WTC11 (cell line): ENCODE measurements around the gene HINFP. TPM values are rescaled to one million over a fixed set of nuclear protein-coding genes. Genes with fewer than 3 reads are reported as not detected.

Source experiments
- CBFB ChIP-seq: sonication (generic); formaldehyde crosslinking; IDR thresholded peaks from 2 replicates; pipeline ENCODE4 v1.8.1; 2022; ENCODE audit warnings: mild to moderate bottlenecking, low read depth, missing genetic modification reagents
- CREM ChIP-seq: sonication (generic); formaldehyde crosslinking; IDR thresholded peaks from 2 replicates; pipeline ENCODE4 v1.8.1; 2022; ENCODE audit warnings: mild to moderate bottlenecking, missing genetic modification reagents, moderate library complexity
- GABPB1 ChIP-seq: sonication (generic); formaldehyde crosslinking; IDR thresholded peaks from 2 replicates; pipeline ENCODE4 v1.8.1; 2023; ENCODE audit warnings: mild to moderate bottlenecking, missing genetic modification reagents
- GRHL2 ChIP-seq: fragments of 250-450 bp; sonication (Bioruptor Pico); IDR thresholded peaks from 2 replicates; pipeline ENCODE4 v1.8.0; 2022; ENCODE audit warnings: mild to moderate bottlenecking, moderate library complexity; ENCODE audit not compliant: insufficient replicate concordance, severe bottlenecking
- NFATC4 ChIP-seq: fragments of 250-450 bp; sonication (Bioruptor Pico); IDR thresholded peaks from 2 replicates; pipeline ENCODE4 v1.9.0; 2021; ENCODE audit warnings: mild to moderate bottlenecking
- NFE2L1 ChIP-seq: sonication (generic); formaldehyde crosslinking; IDR thresholded peaks from 2 replicates; pipeline ENCODE4 v1.8.1; 2023; ENCODE audit warnings: missing genetic modification reagents
- NR1H2 ChIP-seq: sonication (generic); formaldehyde crosslinking; IDR thresholded peaks from 2 replicates; pipeline ENCODE4 v1.9.0; 2021; ENCODE audit warnings: mild to moderate bottlenecking, moderate library complexity, missing genetic modification reagents
- NR2C2 ChIP-seq: sonication (generic); formaldehyde crosslinking; IDR thresholded peaks from 2 replicates; pipeline ENCODE4 v1.8.0; 2022; ENCODE audit warnings: mild to moderate bottlenecking, missing genetic modification reagents
- PRRX2 ChIP-seq: fragments of 250-450 bp; sonication (Bioruptor Pico); IDR thresholded peaks from 2 replicates; pipeline ENCODE4 v1.8.0; 2021; ENCODE audit warnings: mild to moderate bottlenecking
- RORB ChIP-seq: fragments of 250-450 bp; sonication (Bioruptor Pico); IDR thresholded peaks from 2 replicates; pipeline ENCODE4 v1.9.0; 2021; ENCODE audit warnings: mild to moderate bottlenecking
- SMAD4 ChIP-seq: sonication (generic); formaldehyde crosslinking; IDR thresholded peaks from 2 replicates; pipeline ENCODE4 v1.8.0; 2022; ENCODE audit warnings: mild to moderate bottlenecking, missing genetic modification reagents
- ZNF423 ChIP-seq: fragments of 250-450 bp; sonication (Bioruptor Pico); IDR thresholded peaks from 2 replicates; pipeline ENCODE4 v2.1.2; 2022; ENCODE audit warnings: mild to moderate bottlenecking, moderate library complexity
- total RNA-seq: library from RNA; stranded (reverse); gene quantifications from 3 replicates; pipeline ENCODE4 v1.2.3, GENCODE V29; 2021
- TF ChIP-seq, protein P1 (sequence below): sonication (generic); formaldehyde crosslinking; IDR thresholded peaks from 2 replicates; pipeline ENCODE4 v1.8.0; 2023; ENCODE audit warnings: missing genetic modification reagents
- TF ChIP-seq, protein P2 (sequence below): fragments of 250-450 bp; sonication (Bioruptor Pico); IDR thresholded peaks from 2 replicates; pipeline ENCODE4 v1.8.0; 2021; ENCODE audit warnings: mild to moderate bottlenecking
- TF ChIP-seq, protein P3 (sequence below): fragments of 200-600 bp; IDR thresholded peaks from 2 replicates; pipeline ENCODE4 v1.8.0; 2022; ENCODE audit warnings: antibody characterized with exemption
- TF ChIP-seq, protein P4 (sequence below): sonication (generic); formaldehyde crosslinking; IDR thresholded peaks from 2 replicates; pipeline ENCODE4 v1.8.0; 2022; ENCODE audit warnings: mild to moderate bottlenecking, missing genetic modification reagents
- TF ChIP-seq, protein P5 (sequence below): sonication (generic); formaldehyde crosslinking; IDR thresholded peaks from 2 replicates; pipeline ENCODE4 v1.8.1; 2023; ENCODE audit warnings: mild to moderate bottlenecking, missing genetic modification reagents
- TF ChIP-seq, protein P6 (sequence below): sonication (generic); formaldehyde crosslinking; IDR thresholded peaks from 2 replicates; pipeline ENCODE4 v1.8.0; 2022; ENCODE audit warnings: missing genetic modification reagents
- TF ChIP-seq, protein P7 (sequence below): fragments of 250-450 bp; sonication (Bioruptor Pico); IDR thresholded peaks from 2 replicates; pipeline ENCODE4 v1.9.0; 2021; ENCODE audit warnings: mild to moderate bottlenecking, borderline replicate concordance
- TF ChIP-seq, protein P8 (sequence below): sonication (generic); formaldehyde crosslinking; IDR thresholded peaks from 2 replicates; pipeline ENCODE4 v1.8.1; 2023; ENCODE audit warnings: mild to moderate bottlenecking, missing genetic modification reagents, moderate library complexity
- TF ChIP-seq, protein P9 (sequence below): sonication (generic); formaldehyde crosslinking; IDR thresholded peaks from 2 replicates; pipeline ENCODE4 v1.8.0; 2022; ENCODE audit warnings: mild to moderate bottlenecking, missing genetic modification reagents

HINFP gene
- total RNA-seq, 1 experiment from 2014 or later: 35.4 TPM

DNA sequence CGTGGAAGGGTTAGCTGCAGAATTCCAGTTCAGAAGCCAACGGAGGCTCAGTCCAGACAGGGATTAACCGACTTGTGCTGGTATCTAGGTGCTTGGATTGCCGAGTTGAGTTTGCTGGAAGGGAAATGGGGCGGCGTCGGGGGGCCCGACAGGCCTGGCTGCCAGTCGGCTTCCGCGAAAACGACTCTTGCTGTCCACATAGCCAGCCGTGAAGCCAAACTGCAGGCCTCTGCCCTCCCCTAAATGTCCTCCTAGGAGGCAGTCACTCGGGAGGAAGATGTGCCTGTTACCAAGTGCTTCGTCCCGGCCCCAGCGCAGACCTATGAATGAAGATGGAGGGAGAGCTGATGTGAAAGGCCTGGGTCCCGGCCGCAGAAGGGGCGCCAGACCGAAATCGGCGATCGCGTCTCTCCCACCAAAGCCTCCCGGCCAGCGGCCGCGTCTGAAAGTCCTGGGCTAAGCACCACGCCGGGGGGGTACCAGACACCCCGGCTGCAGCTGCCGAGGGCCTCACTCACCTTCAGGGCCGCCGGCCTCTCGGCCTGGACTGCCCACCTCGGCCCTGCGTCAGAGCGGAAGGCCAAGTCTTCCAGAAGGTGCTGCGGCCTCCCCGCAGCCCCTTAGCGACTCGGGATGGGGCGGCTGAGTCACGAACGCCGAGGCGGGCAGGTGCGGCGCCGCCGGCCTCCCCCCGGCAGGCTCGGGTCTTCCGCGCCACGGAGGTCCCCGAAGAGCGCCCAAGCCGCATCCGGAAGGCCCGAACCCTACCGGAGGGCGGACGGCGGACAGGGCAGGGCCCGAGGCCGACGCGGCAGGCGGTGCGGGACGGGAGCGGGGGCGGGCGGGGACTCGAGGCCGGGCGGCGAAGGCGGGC, 27.2 kb upstream of the HINFP start (continued):
- no peak for TF ChIP-seq GABPB1 (CRISPR knock-in tag)
- TF ChIP-seq RORB (CRISPR knock-in tag): no peak
- no peak for TF ChIP-seq CREM (CRISPR knock-in tag)
- TF ChIP-seq NFATC4 (CRISPR knock-in tag): 0 out of 2 replicates have a peak, but pooled peaks have one; percentile 11
- TF ChIP-seq, protein P1, sequence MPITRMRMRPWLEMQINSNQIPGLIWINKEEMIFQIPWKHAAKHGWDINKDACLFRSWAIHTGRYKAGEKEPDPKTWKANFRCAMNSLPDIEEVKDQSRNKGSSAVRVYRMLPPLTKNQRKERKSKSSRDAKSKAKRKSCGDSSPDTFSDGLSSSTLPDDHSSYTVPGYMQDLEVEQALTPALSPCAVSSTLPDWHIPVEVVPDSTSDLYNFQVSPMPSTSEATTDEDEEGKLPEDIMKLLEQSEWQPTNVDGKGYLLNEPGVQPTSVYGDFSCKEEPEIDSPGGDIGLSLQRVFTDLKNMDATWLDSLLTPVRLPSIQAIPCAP (CRISPR knock-in tag): no peak
- TF ChIP-seq CBFB (CRISPR knock-in tag): no peak
- TF ChIP-seq, protein P2, sequence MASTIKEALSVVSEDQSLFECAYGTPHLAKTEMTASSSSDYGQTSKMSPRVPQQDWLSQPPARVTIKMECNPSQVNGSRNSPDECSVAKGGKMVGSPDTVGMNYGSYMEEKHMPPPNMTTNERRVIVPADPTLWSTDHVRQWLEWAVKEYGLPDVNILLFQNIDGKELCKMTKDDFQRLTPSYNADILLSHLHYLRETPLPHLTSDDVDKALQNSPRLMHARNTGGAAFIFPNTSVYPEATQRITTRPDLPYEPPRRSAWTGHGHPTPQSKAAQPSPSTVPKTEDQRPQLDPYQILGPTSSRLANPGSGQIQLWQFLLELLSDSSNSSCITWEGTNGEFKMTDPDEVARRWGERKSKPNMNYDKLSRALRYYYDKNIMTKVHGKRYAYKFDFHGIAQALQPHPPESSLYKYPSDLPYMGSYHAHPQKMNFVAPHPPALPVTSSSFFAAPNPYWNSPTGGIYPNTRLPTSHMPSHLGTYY (CRISPR knock-in tag): no peak
- TF ChIP-seq ZNF423: no peak
- no peak for TF ChIP-seq NFE2L1
- TF ChIP-seq GRHL2: no peak
- TF ChIP-seq, protein P3, sequence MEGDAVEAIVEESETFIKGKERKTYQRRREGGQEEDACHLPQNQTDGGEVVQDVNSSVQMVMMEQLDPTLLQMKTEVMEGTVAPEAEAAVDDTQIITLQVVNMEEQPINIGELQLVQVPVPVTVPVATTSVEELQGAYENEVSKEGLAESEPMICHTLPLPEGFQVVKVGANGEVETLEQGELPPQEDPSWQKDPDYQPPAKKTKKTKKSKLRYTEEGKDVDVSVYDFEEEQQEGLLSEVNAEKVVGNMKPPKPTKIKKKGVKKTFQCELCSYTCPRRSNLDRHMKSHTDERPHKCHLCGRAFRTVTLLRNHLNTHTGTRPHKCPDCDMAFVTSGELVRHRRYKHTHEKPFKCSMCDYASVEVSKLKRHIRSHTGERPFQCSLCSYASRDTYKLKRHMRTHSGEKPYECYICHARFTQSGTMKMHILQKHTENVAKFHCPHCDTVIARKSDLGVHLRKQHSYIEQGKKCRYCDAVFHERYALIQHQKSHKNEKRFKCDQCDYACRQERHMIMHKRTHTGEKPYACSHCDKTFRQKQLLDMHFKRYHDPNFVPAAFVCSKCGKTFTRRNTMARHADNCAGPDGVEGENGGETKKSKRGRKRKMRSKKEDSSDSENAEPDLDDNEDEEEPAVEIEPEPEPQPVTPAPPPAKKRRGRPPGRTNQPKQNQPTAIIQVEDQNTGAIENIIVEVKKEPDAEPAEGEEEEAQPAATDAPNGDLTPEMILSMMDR: no peak
- TF ChIP-seq, protein P4, sequence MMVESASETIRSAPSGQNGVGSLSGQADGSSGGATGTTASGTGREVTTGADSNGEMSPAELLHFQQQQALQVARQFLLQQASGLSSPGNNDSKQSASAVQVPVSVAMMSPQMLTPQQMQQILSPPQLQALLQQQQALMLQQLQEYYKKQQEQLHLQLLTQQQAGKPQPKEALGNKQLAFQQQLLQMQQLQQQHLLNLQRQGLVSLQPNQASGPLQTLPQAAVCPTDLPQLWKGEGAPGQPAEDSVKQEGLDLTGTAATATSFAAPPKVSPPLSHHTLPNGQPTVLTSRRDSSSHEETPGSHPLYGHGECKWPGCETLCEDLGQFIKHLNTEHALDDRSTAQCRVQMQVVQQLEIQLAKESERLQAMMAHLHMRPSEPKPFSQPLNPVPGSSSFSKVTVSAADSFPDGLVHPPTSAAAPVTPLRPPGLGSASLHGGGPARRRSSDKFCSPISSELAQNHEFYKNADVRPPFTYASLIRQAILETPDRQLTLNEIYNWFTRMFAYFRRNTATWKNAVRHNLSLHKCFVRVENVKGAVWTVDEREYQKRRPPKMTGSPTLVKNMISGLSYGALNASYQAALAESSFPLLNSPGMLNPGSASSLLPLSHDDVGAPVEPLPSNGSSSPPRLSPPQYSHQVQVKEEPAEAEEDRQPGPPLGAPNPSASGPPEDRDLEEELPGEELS (CRISPR knock-in tag): 0 out of 2 replicates have a peak, but pooled peaks have one; percentile 9
- TF ChIP-seq, protein P5, sequence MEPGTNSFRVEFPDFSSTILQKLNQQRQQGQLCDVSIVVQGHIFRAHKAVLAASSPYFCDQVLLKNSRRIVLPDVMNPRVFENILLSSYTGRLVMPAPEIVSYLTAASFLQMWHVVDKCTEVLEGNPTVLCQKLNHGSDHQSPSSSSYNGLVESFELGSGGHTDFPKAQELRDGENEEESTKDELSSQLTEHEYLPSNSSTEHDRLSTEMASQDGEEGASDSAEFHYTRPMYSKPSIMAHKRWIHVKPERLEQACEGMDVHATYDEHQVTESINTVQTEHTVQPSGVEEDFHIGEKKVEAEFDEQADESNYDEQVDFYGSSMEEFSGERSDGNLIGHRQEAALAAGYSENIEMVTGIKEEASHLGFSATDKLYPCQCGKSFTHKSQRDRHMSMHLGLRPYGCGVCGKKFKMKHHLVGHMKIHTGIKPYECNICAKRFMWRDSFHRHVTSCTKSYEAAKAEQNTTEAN (CRISPR knock-in tag): 0 out of 2 replicates have a peak, but pooled peaks have one; percentile 61
- TF ChIP-seq, protein P6, sequence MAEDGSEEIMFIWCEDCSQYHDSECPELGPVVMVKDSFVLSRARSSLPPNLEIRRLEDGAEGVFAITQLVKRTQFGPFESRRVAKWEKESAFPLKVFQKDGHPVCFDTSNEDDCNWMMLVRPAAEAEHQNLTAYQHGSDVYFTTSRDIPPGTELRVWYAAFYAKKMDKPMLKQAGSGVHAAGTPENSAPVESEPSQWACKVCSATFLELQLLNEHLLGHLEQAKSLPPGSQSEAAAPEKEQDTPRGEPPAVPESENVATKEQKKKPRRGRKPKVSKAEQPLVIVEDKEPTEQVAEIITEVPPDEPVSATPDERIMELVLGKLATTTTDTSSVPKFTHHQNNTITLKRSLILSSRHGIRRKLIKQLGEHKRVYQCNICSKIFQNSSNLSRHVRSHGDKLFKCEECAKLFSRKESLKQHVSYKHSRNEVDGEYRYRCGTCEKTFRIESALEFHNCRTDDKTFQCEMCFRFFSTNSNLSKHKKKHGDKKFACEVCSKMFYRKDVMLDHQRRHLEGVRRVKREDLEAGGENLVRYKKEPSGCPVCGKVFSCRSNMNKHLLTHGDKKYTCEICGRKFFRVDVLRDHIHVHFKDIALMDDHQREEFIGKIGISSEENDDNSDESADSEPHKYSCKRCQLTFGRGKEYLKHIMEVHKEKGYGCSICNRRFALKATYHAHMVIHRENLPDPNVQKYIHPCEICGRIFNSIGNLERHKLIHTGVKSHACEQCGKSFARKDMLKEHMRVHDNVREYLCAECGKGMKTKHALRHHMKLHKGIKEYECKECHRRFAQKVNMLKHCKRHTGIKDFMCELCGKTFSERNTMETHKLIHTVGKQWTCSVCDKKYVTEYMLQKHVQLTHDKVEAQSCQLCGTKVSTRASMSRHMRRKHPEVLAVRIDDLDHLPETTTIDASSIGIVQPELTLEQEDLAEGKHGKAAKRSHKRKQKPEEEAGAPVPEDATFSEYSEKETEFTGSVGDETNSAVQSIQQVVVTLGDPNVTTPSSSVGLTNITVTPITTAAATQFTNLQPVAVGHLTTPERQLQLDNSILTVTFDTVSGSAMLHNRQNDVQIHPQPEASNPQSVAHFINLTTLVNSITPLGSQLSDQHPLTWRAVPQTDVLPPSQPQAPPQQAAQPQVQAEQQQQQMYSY (CRISPR knock-in tag): no peak
- TF ChIP-seq NR2C2 (CRISPR knock-in tag): no peak
- no peak for TF ChIP-seq SMAD4
- no peak for TF ChIP-seq PRRX2 (CRISPR knock-in tag)
- no peak for TF ChIP-seq NR1H2 (CRISPR knock-in tag)
- TF ChIP-seq, protein P7, sequence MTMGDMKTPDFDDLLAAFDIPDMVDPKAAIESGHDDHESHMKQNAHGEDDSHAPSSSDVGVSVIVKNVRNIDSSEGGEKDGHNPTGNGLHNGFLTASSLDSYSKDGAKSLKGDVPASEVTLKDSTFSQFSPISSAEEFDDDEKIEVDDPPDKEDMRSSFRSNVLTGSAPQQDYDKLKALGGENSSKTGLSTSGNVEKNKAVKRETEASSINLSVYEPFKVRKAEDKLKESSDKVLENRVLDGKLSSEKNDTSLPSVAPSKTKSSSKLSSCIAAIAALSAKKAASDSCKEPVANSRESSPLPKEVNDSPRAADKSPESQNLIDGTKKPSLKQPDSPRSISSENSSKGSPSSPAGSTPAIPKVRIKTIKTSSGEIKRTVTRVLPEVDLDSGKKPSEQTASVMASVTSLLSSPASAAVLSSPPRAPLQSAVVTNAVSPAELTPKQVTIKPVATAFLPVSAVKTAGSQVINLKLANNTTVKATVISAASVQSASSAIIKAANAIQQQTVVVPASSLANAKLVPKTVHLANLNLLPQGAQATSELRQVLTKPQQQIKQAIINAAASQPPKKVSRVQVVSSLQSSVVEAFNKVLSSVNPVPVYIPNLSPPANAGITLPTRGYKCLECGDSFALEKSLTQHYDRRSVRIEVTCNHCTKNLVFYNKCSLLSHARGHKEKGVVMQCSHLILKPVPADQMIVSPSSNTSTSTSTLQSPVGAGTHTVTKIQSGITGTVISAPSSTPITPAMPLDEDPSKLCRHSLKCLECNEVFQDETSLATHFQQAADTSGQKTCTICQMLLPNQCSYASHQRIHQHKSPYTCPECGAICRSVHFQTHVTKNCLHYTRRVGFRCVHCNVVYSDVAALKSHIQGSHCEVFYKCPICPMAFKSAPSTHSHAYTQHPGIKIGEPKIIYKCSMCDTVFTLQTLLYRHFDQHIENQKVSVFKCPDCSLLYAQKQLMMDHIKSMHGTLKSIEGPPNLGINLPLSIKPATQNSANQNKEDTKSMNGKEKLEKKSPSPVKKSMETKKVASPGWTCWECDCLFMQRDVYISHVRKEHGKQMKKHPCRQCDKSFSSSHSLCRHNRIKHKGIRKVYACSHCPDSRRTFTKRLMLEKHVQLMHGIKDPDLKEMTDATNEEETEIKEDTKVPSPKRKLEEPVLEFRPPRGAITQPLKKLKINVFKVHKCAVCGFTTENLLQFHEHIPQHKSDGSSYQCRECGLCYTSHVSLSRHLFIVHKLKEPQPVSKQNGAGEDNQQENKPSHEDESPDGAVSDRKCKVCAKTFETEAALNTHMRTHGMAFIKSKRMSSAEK: no peak
- TF ChIP-seq, protein P8, sequence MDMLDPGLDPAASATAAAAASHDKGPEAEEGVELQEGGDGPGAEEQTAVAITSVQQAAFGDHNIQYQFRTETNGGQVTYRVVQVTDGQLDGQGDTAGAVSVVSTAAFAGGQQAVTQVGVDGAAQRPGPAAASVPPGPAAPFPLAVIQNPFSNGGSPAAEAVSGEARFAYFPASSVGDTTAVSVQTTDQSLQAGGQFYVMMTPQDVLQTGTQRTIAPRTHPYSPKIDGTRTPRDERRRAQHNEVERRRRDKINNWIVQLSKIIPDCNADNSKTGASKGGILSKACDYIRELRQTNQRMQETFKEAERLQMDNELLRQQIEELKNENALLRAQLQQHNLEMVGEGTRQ (CRISPR knock-in tag): no peak
- TF ChIP-seq, protein P9, sequence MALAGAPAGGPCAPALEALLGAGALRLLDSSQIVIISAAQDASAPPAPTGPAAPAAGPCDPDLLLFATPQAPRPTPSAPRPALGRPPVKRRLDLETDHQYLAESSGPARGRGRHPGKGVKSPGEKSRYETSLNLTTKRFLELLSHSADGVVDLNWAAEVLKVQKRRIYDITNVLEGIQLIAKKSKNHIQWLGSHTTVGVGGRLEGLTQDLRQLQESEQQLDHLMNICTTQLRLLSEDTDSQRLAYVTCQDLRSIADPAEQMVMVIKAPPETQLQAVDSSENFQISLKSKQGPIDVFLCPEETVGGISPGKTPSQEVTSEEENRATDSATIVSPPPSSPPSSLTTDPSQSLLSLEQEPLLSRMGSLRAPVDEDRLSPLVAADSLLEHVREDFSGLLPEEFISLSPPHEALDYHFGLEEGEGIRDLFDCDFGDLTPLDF (CRISPR knock-in tag): no peak
